ENCODE results near the gene HSPA1A.

DNA sequence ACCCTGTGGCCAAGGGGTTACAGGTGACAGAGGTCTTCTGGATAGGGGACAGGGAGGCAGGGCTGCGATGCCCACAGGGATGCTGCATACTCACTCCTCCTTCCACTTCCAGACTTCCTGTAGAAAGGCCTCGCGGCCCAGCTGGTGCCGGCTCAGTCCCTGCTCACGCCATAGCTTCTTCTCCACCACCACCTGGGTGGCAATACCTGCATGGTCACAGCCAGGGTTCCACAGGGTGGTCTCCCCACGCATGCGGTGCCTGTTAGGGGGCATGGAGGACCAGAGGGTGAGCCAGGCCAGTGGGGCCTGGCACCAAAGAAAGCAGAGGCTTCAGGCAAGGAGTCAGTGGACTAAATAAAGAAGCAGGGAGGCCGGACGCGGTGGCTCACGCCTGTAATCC is 29.9 kb upstream of the HSPA1A start:
- TF ChIP-seq POLR2A (IDR thresholded peaks at IDR 0.05) (no peak), POLR2AphosphoS5 (IDR thresholded peaks at IDR 0.05) (no peak)
- TF ChIP-seq, protein P1, sequence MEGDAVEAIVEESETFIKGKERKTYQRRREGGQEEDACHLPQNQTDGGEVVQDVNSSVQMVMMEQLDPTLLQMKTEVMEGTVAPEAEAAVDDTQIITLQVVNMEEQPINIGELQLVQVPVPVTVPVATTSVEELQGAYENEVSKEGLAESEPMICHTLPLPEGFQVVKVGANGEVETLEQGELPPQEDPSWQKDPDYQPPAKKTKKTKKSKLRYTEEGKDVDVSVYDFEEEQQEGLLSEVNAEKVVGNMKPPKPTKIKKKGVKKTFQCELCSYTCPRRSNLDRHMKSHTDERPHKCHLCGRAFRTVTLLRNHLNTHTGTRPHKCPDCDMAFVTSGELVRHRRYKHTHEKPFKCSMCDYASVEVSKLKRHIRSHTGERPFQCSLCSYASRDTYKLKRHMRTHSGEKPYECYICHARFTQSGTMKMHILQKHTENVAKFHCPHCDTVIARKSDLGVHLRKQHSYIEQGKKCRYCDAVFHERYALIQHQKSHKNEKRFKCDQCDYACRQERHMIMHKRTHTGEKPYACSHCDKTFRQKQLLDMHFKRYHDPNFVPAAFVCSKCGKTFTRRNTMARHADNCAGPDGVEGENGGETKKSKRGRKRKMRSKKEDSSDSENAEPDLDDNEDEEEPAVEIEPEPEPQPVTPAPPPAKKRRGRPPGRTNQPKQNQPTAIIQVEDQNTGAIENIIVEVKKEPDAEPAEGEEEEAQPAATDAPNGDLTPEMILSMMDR (IDR thresholded peaks at IDR 0.05): no peak

All from prostate gland (tissue), 2 donors.